ENCODE results near the gene ZNF432. TPM values are rescaled to one million over a fixed set of nuclear protein-coding genes. Genes with fewer than 3 reads are reported as not detected.
"Not testable (repeated sequence)": the region's sequence is repeated elsewhere in the genome, so short reads cannot be mapped to it uniquely, and the experiment has no call there.

ZNF432 gene
- total and polyA plus RNA-seq, 10 of the 15 experiments (the other 5 are each of a cell fraction or from before 2014, with no cell fraction given), result 1.7 to 7.2 (median 4.3) TPM

DNA sequence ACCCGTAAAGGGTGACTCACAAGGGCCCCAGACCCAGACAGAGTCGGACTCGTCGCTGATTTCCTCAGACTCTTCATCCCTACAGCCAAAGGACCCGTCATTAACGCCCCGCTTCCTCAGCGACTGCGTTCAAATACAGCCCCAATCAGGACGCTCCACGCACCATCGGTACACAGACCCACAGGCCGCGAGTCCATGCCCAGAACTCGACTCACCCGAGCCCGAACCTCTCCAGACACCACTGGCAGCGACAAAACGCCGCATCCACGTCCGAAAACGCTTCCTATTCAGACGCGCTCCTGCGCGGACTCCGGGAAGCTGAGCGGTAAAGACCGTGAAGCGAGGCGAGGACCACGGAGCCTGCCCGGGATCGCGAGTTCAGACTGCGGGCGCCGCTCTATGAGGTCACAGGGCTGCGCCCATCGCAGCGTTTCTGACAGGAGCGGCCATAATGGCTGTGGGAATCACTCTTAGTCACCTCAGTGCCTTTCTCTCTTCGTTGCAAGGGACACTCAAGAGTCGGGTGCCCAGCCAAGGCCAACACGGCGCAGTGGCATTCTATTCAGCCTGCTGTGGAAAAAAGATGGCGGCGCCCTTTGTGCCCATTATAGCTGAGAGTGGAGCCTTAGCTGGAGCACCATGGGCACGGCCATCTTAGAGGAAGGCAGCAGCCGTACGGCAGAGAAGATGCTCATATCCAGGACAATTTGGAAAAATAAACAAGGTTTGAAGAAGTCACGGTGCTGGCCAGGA, 20.4 kb downstream of the ZNF432 start, which contains the start of gene ZNF614 (continued):
- TF ChIP-seq SIN3A (IDR thresholded peaks at IDR 0.05; ENCODE audit: low read depth, low read length) (peak; percentile 80; the same call in 1 of the 2 replicates), ATF7 (IDR thresholded peaks at IDR 0.05; ENCODE audit: low read depth) (no peak; the same call in none of the 2 replicates), ZNF622 (IDR thresholded peaks at IDR 0.05) (no peak), SMARCA5 (IDR thresholded peaks at IDR 0.05) (no peak), MTA2 (IDR thresholded peaks at IDR 0.05; ENCODE audit: low read depth) (no peak), FOXM1 (IDR thresholded peaks at IDR 0.05; ENCODE audit: low read depth, low read length) (no peak), DPF2 (IDR thresholded peaks at IDR 0.05) (0 out of 2 replicates have a peak, but pooled peaks have one; percentile 15), NR2F1 (conservative IDR thresholded peaks at IDR 0.05) (peak; percentile 48; the same call in 1 of the 2 replicates)

DNA sequence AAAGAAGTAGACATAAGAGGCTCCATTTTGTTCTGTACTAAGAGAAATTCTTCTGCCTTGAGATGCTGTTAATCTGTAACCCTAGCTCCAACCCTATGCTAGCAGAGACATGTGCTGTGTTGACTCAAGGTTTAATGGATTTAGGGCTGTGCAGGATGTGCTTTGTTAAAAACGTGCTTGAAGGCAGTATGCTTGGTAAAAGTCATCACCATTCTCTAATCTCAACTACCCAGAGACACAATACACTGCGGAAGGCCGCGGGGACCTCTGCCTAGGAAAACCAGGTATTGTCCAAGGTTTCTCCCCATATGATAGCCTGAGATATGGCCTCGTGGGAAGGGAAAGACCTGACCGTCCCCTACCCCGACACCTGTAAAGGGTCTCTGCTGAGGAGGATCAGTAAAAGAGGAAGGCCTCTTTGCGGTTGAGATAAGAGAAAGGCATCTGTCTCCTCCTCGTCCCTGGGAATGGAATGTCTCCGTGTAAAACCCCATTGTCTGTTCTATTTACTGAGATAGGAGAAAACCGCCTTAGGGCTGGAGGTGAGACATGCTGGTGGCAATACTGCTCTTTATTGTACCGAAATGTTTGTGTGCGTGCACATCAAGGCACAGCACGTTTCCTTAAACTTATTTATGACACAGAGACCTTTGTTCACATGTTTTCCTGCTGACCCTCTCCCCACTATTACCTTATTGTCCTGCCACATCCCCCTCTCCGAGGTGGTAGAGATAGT, 22.2 kb downstream of the ZNF432 start:
- H3K9me3 ChIP-seq (replicated peaks; ENCODE audit: control insufficient read depth, insufficient read depth, low read length), result peaks cover 34% of the 10 kb centered on the region
- H3K27me3 ChIP-seq (replicated peaks in 1 of 2; ENCODE audit: control insufficient read depth in 2 of 2, insufficient read depth in 2 of 2, low read length in 1 of 2); DNase-seq (ENCODE audit: low read depth, low spot score); H3K4me1 ChIP-seq (ENCODE audit: control insufficient read depth, insufficient read depth, low read length); H3K4me2 ChIP-seq (ENCODE audit: control insufficient read depth, insufficient read depth); H3K27ac ChIP-seq (ENCODE audit: control insufficient read depth, insufficient read depth); H4K20me1 ChIP-seq (ENCODE audit: control insufficient read depth, insufficient read depth); H3K4me3 ChIP-seq; BruUV-seq (replicated peaks); in situ Hi-C loops (cut with MboI); FAIRE-seq; H3K9ac ChIP-seq (ENCODE audit: control insufficient read depth, insufficient read depth, low read length); CTCF ChIA-PET; H2AFZ ChIP-seq (ENCODE audit: control insufficient read depth, low read depth, low read length); RAD21 ChIA-PET (ENCODE audit: unreplicated experiment); intact Hi-C loops (cut with micrococcal nuclease; ENCODE audit: unreplicated experiment); ATAC-seq; SMC1A ChIA-PET (ENCODE audit: uncharacterized antibody, unreplicated experiment); H3K79me2 ChIP-seq (ENCODE audit: control insufficient read depth, insufficient read depth, low read length): not testable (repeated sequence)
- peaks cover 2 to 18% of the 10 kb centered on the region in 2 experiments; a peak in 3 of 4 replicates for H3K36me3 ChIP-seq (ENCODE audit: control insufficient read depth in 2 of 2, insufficient read depth in 2 of 2, low read length in 1 of 2)
- POLR2A ChIA-PET, result interaction anchor here (0.6 kb wide), 1 partner anchor 163 kb away, joined by 4 read pairs; the partner anchor contains the start of gene PPP2R1A
- WGBS (ENCODE audit: insufficient coverage, insufficient replicate concordance, low lambda C conversion rate, missing lambda C conversion rate), result 99% methylated on average over 15 of the region's 15 CpGs

DNA sequence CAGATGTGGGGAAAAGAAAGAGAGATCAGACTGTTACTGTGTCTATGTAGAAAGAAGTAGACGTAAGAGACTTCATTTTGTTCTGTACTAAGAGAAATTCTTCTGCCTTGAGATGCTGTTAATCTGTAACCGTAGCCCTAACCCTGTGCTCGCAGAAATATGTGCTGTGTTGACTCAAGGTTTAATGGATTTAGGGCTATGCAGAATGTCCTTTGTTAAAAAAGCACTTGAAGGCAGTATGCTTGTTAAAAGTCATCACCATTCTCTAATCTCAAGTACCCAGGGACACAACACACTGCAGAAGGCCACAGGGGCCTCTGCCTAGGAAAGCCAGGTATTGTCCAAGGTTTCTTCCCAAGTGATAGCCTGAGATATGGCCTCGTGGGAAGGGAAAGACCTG, 24.2 kb downstream of the ZNF432 start:
- H3K4me2 ChIP-seq (ENCODE audit: control insufficient read depth, insufficient read depth); RAD21 ChIA-PET (ENCODE audit: unreplicated experiment); H4K20me1 ChIP-seq (ENCODE audit: control insufficient read depth, insufficient read depth); intact Hi-C loops (cut with micrococcal nuclease; ENCODE audit: unreplicated experiment); POLR2A ChIA-PET; in situ Hi-C loops (cut with MboI); SMC1A ChIA-PET (ENCODE audit: uncharacterized antibody, unreplicated experiment); H3K4me1 ChIP-seq (ENCODE audit: control insufficient read depth, insufficient read depth, low read length); H3K27me3 ChIP-seq (replicated peaks in 1 of 2; ENCODE audit: control insufficient read depth in 2 of 2, insufficient read depth in 2 of 2, low read length in 1 of 2); CTCF ChIA-PET; H3K4me3 ChIP-seq; H3K27ac ChIP-seq (ENCODE audit: control insufficient read depth, insufficient read depth); H3K79me2 ChIP-seq (ENCODE audit: control insufficient read depth, insufficient read depth, low read length); H3K9ac ChIP-seq (ENCODE audit: control insufficient read depth, insufficient read depth, low read length); H2AFZ ChIP-seq (ENCODE audit: control insufficient read depth, low read depth, low read length); ATAC-seq; FAIRE-seq; DNase-seq (ENCODE audit: low read depth, low spot score); BruUV-seq (replicated peaks): not testable (repeated sequence)
- Histone ChIP-seq H3K9me3 (replicated peaks; ENCODE audit: control insufficient read depth, insufficient read depth, low read length) (peaks cover 41% of the 10 kb centered on the region), H3K36me3 (ENCODE audit: control insufficient read depth in 2 of 2, insufficient read depth in 2 of 2, low read length in 1 of 2) (peaks cover 2 to 34% of the 10 kb centered on the region in 2 experiments; a peak in 3 of 4 replicates)
- WGBS (ENCODE audit: insufficient coverage, insufficient replicate concordance, low lambda C conversion rate, missing lambda C conversion rate), result 90% methylated on average over 4 of the region's 4 CpGs
